MM.1S (cell line): ENCODE data around the gene PATL1.
A peak's percentile ranks its signal among the peaks of the same experiment; 100 is the strongest.

ENCODE experiments used
- DNase-seq: peaks from one replicate; pipeline ENCODE4 v3.0.0-alpha.2; 2015
- H2AFZ ChIP-seq: fragments of 300-600 bp; sonication (generic); 2 replicates; pipeline ENCODE4 v1.6.0; 2016; ENCODE audit warnings: antibody characterized with exemption, low read length
- H3F3A ChIP-seq: fragments of 300-600 bp; sonication (generic); 2 replicates; pipeline ENCODE4 v1.6.1; 2016; ENCODE audit warnings: mild to moderate bottlenecking, antibody characterized with exemption, low read length, moderate library complexity, mixed read lengths; ENCODE audit not compliant: insufficient read depth
- H3K27ac ChIP-seq: fragments of 300-600 bp; sonication (generic); 2 replicates; pipeline ENCODE4 v1.5.1; 2016; ENCODE audit warnings: mild to moderate bottlenecking, low read length
- H3K27me3 ChIP-seq: fragments of 300-600 bp; sonication (generic); replicated peaks from 2 replicates; pipeline ENCODE4 v1.6.0; 2016; ENCODE audit warnings: low read length; ENCODE audit not compliant: insufficient read depth
- H3K36me3 ChIP-seq: fragments of 300-600 bp; sonication (generic); replicated peaks from 2 replicates; pipeline ENCODE4 v1.6.1; 2016; ENCODE audit warnings: mild to moderate bottlenecking, low read length, mixed read lengths; ENCODE audit not compliant: insufficient read depth
- H3K4me1 ChIP-seq: fragments of 300-600 bp; sonication (generic); 2 replicates; pipeline ENCODE4 v1.6.1; 2016; ENCODE audit warnings: low read length, mixed read lengths
- H3K4me2 ChIP-seq: fragments of 300-600 bp; sonication (generic); 2 replicates; pipeline ENCODE4 v1.6.0; 2016; ENCODE audit warnings: low read depth, low read length
- H3K4me3 ChIP-seq: fragments of 300-600 bp; sonication (generic); 2 replicates; pipeline ENCODE4 v1.5.1; 2016; ENCODE audit warnings: low read length, mixed read lengths
- H3K79me2 ChIP-seq: fragments of 300-600 bp; sonication (generic); 2 replicates; pipeline ENCODE4 v1.6.1; 2016; ENCODE audit warnings: mixed run types, low read length, mixed read lengths
- H3K9ac ChIP-seq: fragments of 300-600 bp; sonication (generic); 2 replicates; pipeline ENCODE4 v1.6.1; 2016; ENCODE audit warnings: low read length, mixed read lengths
- H3K9me2 ChIP-seq: fragments of 300-600 bp; sonication (generic); replicated peaks from 2 replicates; pipeline ENCODE4 v1.6.1; 2016; ENCODE audit warnings: mild to moderate bottlenecking, low read length, mixed read lengths; ENCODE audit not compliant: insufficient read depth
- H3K9me3 ChIP-seq: fragments of 300-600 bp; sonication (generic); replicated peaks from 2 replicates; pipeline ENCODE4 v1.6.1; 2016; ENCODE audit warnings: mild to moderate bottlenecking, low read length, mixed read lengths; ENCODE audit not compliant: insufficient read depth
- H4K20me1 ChIP-seq: fragments of 300-600 bp; sonication (generic); 2 replicates; pipeline ENCODE4 v1.6.1; 2016; ENCODE audit warnings: mild to moderate bottlenecking, low read length, moderate library complexity, mixed read lengths; ENCODE audit not compliant: insufficient read depth
- CTCF ChIP-seq: fragments of 300-600 bp; sonication (generic); IDR thresholded peaks from 2 replicates; pipeline ENCODE4 v1.5.1; 2016; ENCODE audit warnings: antibody characterized with exemption, low read length, mixed read lengths
- EZH2 ChIP-seq: fragments of 300-600 bp; sonication (generic); optimal IDR thresholded peaks from 2 replicates; pipeline ENCODE3; 2017; ENCODE audit warnings: low read depth, mild to moderate bottlenecking, antibody characterized with exemption, low read length, mixed read lengths
- EZH2phosphoT487 ChIP-seq: fragments of 300-600 bp; sonication (generic); IDR thresholded peaks from 2 replicates; pipeline ENCODE4 v1.6.1; 2018; ENCODE audit warnings: antibody characterized with exemption, low read length

PATL1 gene

GRCh38 chr11:59625703-59626102, 43.1 kb downstream of the PATL1 start:
- Histone ChIP-seq H3K4me1 (no peaks in the 10 kb centered on the region), H3K4me2 (no peak overlapping the region), H4K20me1 (no peaks in the 10 kb centered on the region), H3K9me2 (no peaks in the 10 kb centered on the region), H3K4me3 (no peak overlapping the region), H3K79me2 (no peaks in the 10 kb centered on the region), H3K27ac (no peak overlapping the region), H3F3A (no peaks in the 10 kb centered on the region), H3K9me3 (no peaks in the 10 kb centered on the region), H2AFZ (no peak overlapping the region), H3K27me3 (no peaks in the 10 kb centered on the region), H3K36me3 (no peaks in the 10 kb centered on the region), H3K9ac (no peak overlapping the region)
- TF ChIP-seq EZH2phosphoT487 (no peak), EZH2 (no peak), CTCF (no peak)
- no peak for DNase-seq

GRCh38 chr11:59617876-59618275, 51.0 kb downstream of the PATL1 start:
- TF ChIP-seq EZH2 (no peak), EZH2phosphoT487 (no peak), CTCF (no peak)

GRCh38 chr11:59616396-59616982, 52.3 kb downstream of the PATL1 start:
- Histone ChIP-seq H3F3A (no peaks in the 10 kb centered on the region; the same call in 1 of the 2 replicates), H3K36me3 (no peaks in the 10 kb centered on the region), H3K27ac (peak overlapping the region; percentile 81; the same call in 1 of the 2 replicates), H3K9me3 (no peaks in the 10 kb centered on the region), H4K20me1 (no peaks in the 10 kb centered on the region), H3K4me2 (peak overlapping the region; percentile 86), H3K79me2 (peaks cover 37% of the 10 kb centered on the region), H3K4me3 (peak overlapping the region; percentile 61), H3K9me2 (no peaks in the 10 kb centered on the region), H3K4me1 (peaks cover 12% of the 10 kb centered on the region), H3K27me3 (no peaks in the 10 kb centered on the region), H3K9ac (peak overlapping the region; percentile 50; the same call in 1 of the 2 replicates), H2AFZ (peak overlapping the region; percentile 87)
- TF ChIP-seq CTCF (no peak), EZH2 (no peak), EZH2phosphoT487 (no peak)
- DNase-seq, result no peak

More at GRCh38 chr11:59617876-59618275, 51.0 kb downstream of the PATL1 start:
- H3K9me3 ChIP-seq, result no peaks in the 10 kb centered on the region
- H3F3A ChIP-seq, result no peaks in the 10 kb centered on the region; the same call in 1 of the 2 replicates
- DNase-seq, result no peak
- no peaks in the 10 kb centered on the region for H4K20me1 ChIP-seq
- no peak overlapping the region for H3K4me3 ChIP-seq
- no peak overlapping the region for H3K27ac ChIP-seq
- H2AFZ ChIP-seq, result no peak overlapping the region
- peaks cover 23% of the 10 kb centered on the region for H3K79me2 ChIP-seq
- no peaks in the 10 kb centered on the region for H3K36me3 ChIP-seq
- no peaks in the 10 kb centered on the region for H3K9me2 ChIP-seq
- H3K9ac ChIP-seq, result no peak overlapping the region
- no peak overlapping the region for H3K4me2 ChIP-seq
- no peaks in the 10 kb centered on the region for H3K27me3 ChIP-seq
- H3K4me1 ChIP-seq, result peaks cover 8% of the 10 kb centered on the region
